A549 (cell line): ENCODE measurements around the gene ZNF337. TPM values are rescaled to one million over a fixed set of nuclear protein-coding genes. Genes with fewer than 3 reads are reported as not detected.

Experiments
- ATAC-seq, 2 experiments: fragments of 200-7000 bp in 1 of 2; fragments of >200 bp in 1 of 2; cut with Nextera tagmentation in 1 of 2; cut with Tn5 transposase in 1 of 2; 3 replicates each; pipeline versions ENCODE4 v1.8.0 to v1.9.1; 2018 to 2020; ENCODE audit warnings: mild to moderate bottlenecking in 1 of 2, moderate library complexity in 1 of 2
- CTCF ChIA-PET: fragments of 300-600 bp; sonication (Branson Sonifier 250); formaldehyde crosslinking; extraction: SDS; loops from one replicate; lab custom pipeline; 2021; ENCODE audit warnings: antibody characterized with exemption, inconsistent platforms; lab: Yijun Ruan, JAX
- POLR2A ChIA-PET: fragments of 350-600 bp; formaldehyde crosslinking; extraction: SDS; loops from one replicate; lab custom pipeline; 2021; ENCODE audit warnings: antibody characterized with exemption, inconsistent platforms; lab: Yijun Ruan, JAX
- DNase-seq, 2 experiments: peaks; one replicate each; pipeline versions ENCODE4 v3.0.0 to v3.0.0-alpha.2; 2011 to 2016; ENCODE audit warnings: low read depth in 1 of 2, low spot score in 1 of 2
- FAIRE-seq: peaks from 2 replicates; lab custom pipeline; 2011; peaks lifted over from hg19 to GRCh38; lab: Jason Lieb, UNC
- H3K27ac ChIP-seq, 2 experiments: fragments of >200 bp; sonication (Bioruptor Twin); formaldehyde crosslinking; 3 replicates each; pipeline ENCODE4 v1.5.1; 2016 to 2017
- H3K4me1 ChIP-seq: fragments of >200 bp; sonication (Bioruptor Twin); formaldehyde crosslinking; 3 replicates; pipeline ENCODE4 v1.6.1; 2016
- H3K4me2 ChIP-seq: fragments of >200 bp; sonication (Bioruptor Twin); formaldehyde crosslinking; 3 replicates; pipeline ENCODE4 v1.6.1; 2016
- H3K4me3 ChIP-seq: fragments of >200 bp; sonication (Bioruptor Twin); formaldehyde crosslinking; 3 replicates; pipeline ENCODE4 v1.5.1; 2016
- H3K9me3 ChIP-seq: fragments of >200 bp; sonication (Bioruptor Twin); formaldehyde crosslinking; 3 replicates; pipeline ENCODE4 v1.6.1; 2016
- CHD2 ChIP-seq: fragments of 150-350 bp; IDR thresholded peaks from 2 replicates; pipeline ENCODE4 v1.6.1; 2014; ENCODE audit warnings: low read length; ENCODE audit not compliant: partially characterized antibody
- CTCF ChIP-seq: fragments of >200 bp; sonication (Bioruptor Twin); formaldehyde crosslinking; IDR thresholded peaks from 3 replicates; pipeline ENCODE4 v1.5.1; 2016
- EHF ChIP-seq: fragments of 250-450 bp; sonication (Bioruptor Pico); IDR thresholded peaks from 2 replicates; pipeline ENCODE4 v1.5.0; 2020; ENCODE audit warnings: mild to moderate bottlenecking
- EHMT2 ChIP-seq: fragments of 200-600 bp; sonication (generic); IDR thresholded peaks from 2 replicates; pipeline ENCODE4 v1.6.1; 2016; ENCODE audit warnings: antibody characterized with exemption, low read depth, mild to moderate bottlenecking, moderate library complexity
- EP300 ChIP-seq, 2 experiments: fragments of >200 bp; sonication (Bioruptor Twin); formaldehyde crosslinking; IDR thresholded peaks; 2 replicates in 1 of 2; 3 replicates in 1 of 2; pipeline ENCODE4 v1.6.1; 2016 to 2017
- FOXS1 ChIP-seq: fragments of 250-450 bp; sonication (Bioruptor Pico); IDR thresholded peaks from 2 replicates; pipeline ENCODE4 v1.5.0; 2020; ENCODE audit warnings: mild to moderate bottlenecking, moderate library complexity
- HEYL ChIP-seq: fragments of 250-450 bp; sonication (Bioruptor Pico); IDR thresholded peaks from 2 replicates; pipeline ENCODE4 v1.8.0; 2021; ENCODE audit warnings: mild to moderate bottlenecking, moderate library complexity
- HOXB13 ChIP-seq: fragments of 250-450 bp; sonication (Bioruptor Pico); IDR thresholded peaks from 2 replicates; pipeline ENCODE4 v1.5.0; 2020; ENCODE audit warnings: low read depth, mild to moderate bottlenecking, moderate library complexity
- JUN ChIP-seq, 2 experiments: fragments of >200 bp; sonication (Bioruptor Twin); formaldehyde crosslinking; IDR thresholded peaks; 2 replicates in 1 of 2; 3 replicates in 1 of 2; pipeline ENCODE4 v1.6.1; 2016 to 2017
- MAFK ChIP-seq: fragments of 450-650 bp; IDR thresholded peaks from 2 replicates; pipeline ENCODE4 v1.6.1; 2014; ENCODE audit not compliant: partially characterized antibody
- MAZ ChIP-seq: fragments of 150-350 bp; IDR thresholded peaks from 2 replicates; pipeline ENCODE4 v1.6.1; 2014; ENCODE audit warnings: antibody characterized with exemption, low read depth, low read length, borderline replicate concordance
- MYC ChIP-seq: IDR thresholded peaks from 2 replicates; pipeline ENCODE4 v1.6.1; 2012; ENCODE audit warnings: mild to moderate bottlenecking, inconsistent platforms, low read length, improper control_type of control experiment, borderline replicate concordance
- NFE2L2 ChIP-seq: fragments of 150-350 bp; conservative IDR thresholded peaks from 2 replicates; pipeline ENCODE4 v1.6.1; 2014; ENCODE audit warnings: low read length
- PHF8 ChIP-seq: fragments of 200-600 bp; sonication (generic); IDR thresholded peaks from 2 replicates; pipeline ENCODE4 v1.6.1; 2016; ENCODE audit warnings: low read depth, mild to moderate bottlenecking, antibody characterized with exemption, moderate library complexity, borderline replicate concordance
- POLR2A ChIP-seq: IDR thresholded peaks from 2 replicates; pipeline ENCODE4 v1.6.1; 2012; ENCODE audit warnings: mild to moderate bottlenecking, low read length
- RAD21 ChIP-seq, 2 experiments: fragments of >200 bp in 1 of 2; sonication (Bioruptor Twin) in 1 of 2; formaldehyde crosslinking in 1 of 2; IDR thresholded peaks in 1 of 2; conservative IDR thresholded peaks in 1 of 2; 2 replicates in 1 of 2; 3 replicates in 1 of 2; pipeline ENCODE4 v1.6.1; 2012 to 2018; ENCODE audit warnings: inconsistent platforms in 1 of 2
- RARB ChIP-seq: fragments of 250-450 bp; sonication (Bioruptor Pico); IDR thresholded peaks from 2 replicates; pipeline ENCODE4 v1.8.0; 2021; ENCODE audit warnings: mild to moderate bottlenecking, moderate library complexity
- RCOR1 ChIP-seq: fragments of 150-350 bp; IDR thresholded peaks from 2 replicates; pipeline ENCODE4 v1.6.1; 2014; ENCODE audit warnings: antibody characterized with exemption, low read length, low read depth
- RFX5 ChIP-seq: fragments of 450-650 bp; IDR thresholded peaks from 2 replicates; pipeline ENCODE4 v1.7.1; 2014; ENCODE audit warnings: antibody characterized with exemption, mild to moderate bottlenecking, moderate library complexity
- RNF2 ChIP-seq: fragments of 200-600 bp; sonication (generic); IDR thresholded peaks from 2 replicates; pipeline ENCODE4 v1.6.1; 2016; ENCODE audit warnings: low read depth, mild to moderate bottlenecking, antibody characterized with exemption, moderate library complexity, borderline replicate concordance
- ZSCAN20 ChIP-seq: fragments of 250-450 bp; sonication (Bioruptor Pico); IDR thresholded peaks from 2 replicates; pipeline ENCODE4 v1.8.0; 2022; ENCODE audit warnings: mild to moderate bottlenecking, moderate library complexity
- WGBS: methylation state at CpG from one replicate; pipeline ENCODE4 v1.1.6; 2017; ENCODE audit errors: missing lambda C conversion rate; 5-methylcytosine and 5-hydroxymethylcytosine counted together
- polyA plus RNA-seq, 4 experiments: library from polyadenylated mRNA; depleted of rRNA in 3 of 4; stranded (reverse); fragments of >200 nt; fragmentation: RNase III in 1 of 4; extraction: RNeasy Plus Mini Kit Qiagen cat#74134 plus additional on column Dnase treatment in 1 of 4; gene quantifications; 2 replicates in 3 of 4; 3 replicates in 1 of 4; pipeline ENCODE4 v1.2.3, GENCODE V29; 2011 to 2017
- TF ChIP-seq, protein P1 (sequence below): fragments of 150-350 bp; IDR thresholded peaks from 2 replicates; pipeline ENCODE4 v1.6.1; 2014; ENCODE audit warnings: low read depth, mild to moderate bottlenecking, low read length
- TF ChIP-seq, protein P2 (sequence below): fragments of >200 bp; sonication (Bioruptor Twin); formaldehyde crosslinking; IDR thresholded peaks from 2 replicates; pipeline ENCODE4 v1.6.1; 2016

ZNF337 gene
- polyA plus RNA-seq, 2 of the 4 experiments (the other 2 are of a cell fraction): 16.5 to 25.4 TPM

DNA sequence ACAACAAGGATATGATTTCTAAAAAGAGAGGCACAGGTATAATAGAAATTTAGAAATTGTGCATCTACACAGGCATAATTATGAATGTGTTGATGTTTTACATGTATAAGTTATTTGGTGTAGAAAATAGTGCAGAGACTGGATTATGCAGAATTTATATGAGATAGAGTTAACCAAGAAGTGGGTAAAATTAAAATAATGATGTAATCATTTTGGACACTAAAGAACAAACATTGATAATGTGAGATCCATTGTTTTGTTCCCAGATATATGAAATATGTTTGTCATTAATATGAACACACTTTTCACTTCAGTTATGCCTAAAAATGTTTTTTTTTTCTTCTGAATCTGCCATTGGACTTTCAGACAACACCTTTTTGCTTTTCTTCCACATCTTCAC lies 37.2 kb upstream of the ZNF337 start:
- Histone ChIP-seq H3K4me1 (no peaks in the 10 kb centered on the region), H3K27ac (no peak overlapping the region), H3K4me3 (no peak overlapping the region), H3K4me2 (no peak overlapping the region), H3K9me3 (no peaks in the 10 kb centered on the region)
- FAIRE-seq (peak; percentile 28), ATAC-seq (no peak), DNase-seq (no peak)
- TF ChIP-seq, protein P1, sequence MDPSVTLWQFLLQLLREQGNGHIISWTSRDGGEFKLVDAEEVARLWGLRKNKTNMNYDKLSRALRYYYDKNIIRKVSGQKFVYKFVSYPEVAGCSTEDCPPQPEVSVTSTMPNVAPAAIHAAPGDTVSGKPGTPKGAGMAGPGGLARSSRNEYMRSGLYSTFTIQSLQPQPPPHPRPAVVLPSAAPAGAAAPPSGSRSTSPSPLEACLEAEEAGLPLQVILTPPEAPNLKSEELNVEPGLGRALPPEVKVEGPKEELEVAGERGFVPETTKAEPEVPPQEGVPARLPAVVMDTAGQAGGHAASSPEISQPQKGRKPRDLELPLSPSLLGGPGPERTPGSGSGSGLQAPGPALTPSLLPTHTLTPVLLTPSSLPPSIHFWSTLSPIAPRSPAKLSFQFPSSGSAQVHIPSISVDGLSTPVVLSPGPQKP: no peak
- TF ChIP-seq CTCF (no peak), ZSCAN20 (no peak), EP300 (IDR thresholded peaks at IDR 0.05) (no peak), RCOR1 (no peak), MAZ (no peak), MYC (no peak), JUN (IDR thresholded peaks at IDR 0.05) (no peak), RFX5 (no peak), PHF8 (no peak), RAD21 (conservative IDR thresholded peaks at IDR 0.05 in 1 of 2, IDR thresholded peaks at IDR 0.05 in 1 of 2) (no peak), HEYL (no peak), RNF2 (no peak), MAFK (no peak), HOXB13 (CRISPR knock-in tag) (no peak), NFE2L2 (no peak), EHMT2 (no peak)
- ChIA-PET CTCF (no interaction called here), POLR2A (no interaction called here)

- no peak for ATAC-seq
- ChIA-PET CTCF (no interaction called here), POLR2A (no interaction called here)
These were observed 34.2 kb upstream of the ZNF337 start for GRCh38 chr20:25730862-25731261.

More at GRCh38 chr20:25730862-25731261, 34.2 kb upstream of the ZNF337 start:
- Histone ChIP-seq H3K4me1 (no peaks in the 10 kb centered on the region), H3K4me3 (no peak overlapping the region), H3K9me3 (peaks cover 13% of the 10 kb centered on the region), H3K27ac (no peak overlapping the region), H3K4me2 (no peak overlapping the region)
- DNase-seq (no peak), FAIRE-seq (peak; percentile 61)
- no peak for TF ChIP-seq CHD2
- no peak for TF ChIP-seq MAZ
- no peak for TF ChIP-seq FOXS1 (CRISPR knock-in tag)
- TF ChIP-seq RARB (CRISPR knock-in tag): no peak
- TF ChIP-seq HEYL: no peak
- no peak for TF ChIP-seq EHF (CRISPR knock-in tag)
- no peak for TF ChIP-seq JUN (IDR thresholded peaks at IDR 0.05)
- TF ChIP-seq MAFK: no peak
- TF ChIP-seq EP300 (IDR thresholded peaks at IDR 0.05): no peak
- TF ChIP-seq, protein P2, sequence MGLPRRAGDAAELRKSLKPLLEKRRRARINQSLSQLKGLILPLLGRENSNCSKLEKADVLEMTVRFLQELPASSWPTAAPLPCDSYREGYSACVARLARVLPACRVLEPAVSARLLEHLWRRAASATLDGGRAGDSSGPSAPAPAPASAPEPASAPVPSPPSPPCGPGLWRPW: no peak
- TF ChIP-seq POLR2A: no peak
- TF ChIP-seq CTCF: no peak
- WGBS: 59% methylated on average over 1 of the region's 1 CpG
